ENCODE results near the gene MTMR2. TPM values are rescaled to one million over a fixed set of nuclear protein-coding genes. Genes with fewer than 3 reads are reported as not detected.
A peak's percentile ranks its signal among the peaks of the same experiment; 100 is the strongest.
"Not testable (repeated sequence)": the region's sequence is repeated elsewhere in the genome, so short reads cannot be mapped to it uniquely, and the experiment has no call there.

The MTMR2 gene
- total RNA-seq, 3 donors from 2014 or later (not counting 1 experiment from before 2014, with no cell fraction given) = 21.7 to 22.5 (median 21.8) TPM

DNA sequence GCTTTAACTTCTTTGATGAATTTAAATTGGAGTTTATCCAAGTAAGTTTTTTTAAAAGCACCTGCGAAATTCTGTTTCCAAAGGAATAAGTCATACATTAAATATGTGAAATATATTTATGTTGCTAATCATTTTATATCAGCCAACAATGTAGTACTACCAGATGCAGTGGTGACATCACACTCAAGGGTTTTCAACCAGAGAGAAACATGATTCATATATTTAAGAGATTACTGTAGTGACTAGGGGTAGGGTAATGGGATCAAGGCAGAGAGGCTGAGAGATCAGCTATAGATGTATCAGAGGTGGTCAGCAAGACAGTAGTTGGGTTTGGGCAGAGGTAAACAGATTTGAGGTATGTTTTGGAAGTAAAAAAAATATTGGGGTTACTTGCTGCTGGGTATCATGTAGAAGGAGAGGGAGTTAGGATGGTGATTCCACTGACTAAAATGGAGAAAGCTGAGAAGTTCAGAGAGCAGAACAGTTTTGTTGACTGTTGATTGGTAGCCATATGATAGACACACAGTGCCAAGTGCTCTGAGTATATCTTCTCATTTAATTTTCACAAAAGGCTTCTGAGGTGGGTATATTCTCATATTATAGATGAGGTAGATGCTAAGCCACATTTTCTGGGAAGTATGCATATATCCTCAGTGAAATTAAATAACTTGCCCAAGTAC, 94.2 kb downstream of the MTMR2 start:
- intact Hi-C loops (cut with micrococcal nuclease) = no loop called here
- peaks cover 17% of the 10 kb centered on the region for H3K36me3 Mint-ChIP-seq

DNA sequence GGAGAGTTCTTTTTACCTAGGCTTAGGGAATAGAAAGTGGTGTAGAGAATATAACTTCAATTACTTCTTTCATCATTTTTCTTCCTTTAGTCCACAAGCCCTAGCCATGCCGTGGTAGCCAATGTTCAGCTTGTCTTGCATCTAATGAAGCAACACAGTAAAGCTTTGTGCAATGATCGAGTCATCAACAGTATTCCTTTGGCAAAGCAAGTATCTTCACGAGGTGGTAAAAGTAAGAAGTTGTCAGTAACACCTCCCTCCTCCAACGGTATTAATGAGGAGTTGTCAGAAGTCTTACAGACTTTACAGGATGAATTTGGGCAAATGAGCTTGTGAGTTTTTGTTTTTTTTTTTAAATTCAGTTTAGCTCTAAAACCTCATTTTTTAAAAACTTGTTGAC, 96.2 kb downstream of the MTMR2 start:
- Histone ChIP-seq H3K27me3 (ENCODE audit: control insufficient read depth, insufficient read depth, low read length) (no peaks in the 10 kb centered on the region), H3K36me3 (ENCODE audit: control insufficient read depth, insufficient read depth, low read length) (peaks cover 63% of the 10 kb centered on the region), H3K4me1 (ENCODE audit: control insufficient read depth, insufficient read depth, low read length) (no peaks in the 10 kb centered on the region), H3K27ac (ENCODE audit: low read length) (no peak overlapping the region), H3K4me3 (ENCODE audit: low read length) (no peak overlapping the region), H3K9me3 (ENCODE audit: control insufficient read depth, insufficient read depth, low read length) (no peaks in the 10 kb centered on the region)
- Mint-ChIP-seq H3K27me3 (ENCODE audit: low read depth in 2 of 2) (no peaks in the 10 kb centered on the region), H3K9me3 (no peaks in the 10 kb centered on the region), H3K4me1 (peaks cover 0 to under 1% of the 10 kb centered on the region in 2 donors), H3K36me3 (peaks cover 13% of the 10 kb centered on the region), H3K4me3 (no peak overlapping the region), H3K27ac (no peak overlapping the region)
- ATAC-seq = no peak
- no peak for DNase-seq
- intact Hi-C loops (cut with micrococcal nuclease) = no loop called here
- WGBS (ENCODE audit: insufficient coverage) = 97% methylated on average over 3 of the region's 4 CpGs
- TF ChIP-seq, protein P1, sequence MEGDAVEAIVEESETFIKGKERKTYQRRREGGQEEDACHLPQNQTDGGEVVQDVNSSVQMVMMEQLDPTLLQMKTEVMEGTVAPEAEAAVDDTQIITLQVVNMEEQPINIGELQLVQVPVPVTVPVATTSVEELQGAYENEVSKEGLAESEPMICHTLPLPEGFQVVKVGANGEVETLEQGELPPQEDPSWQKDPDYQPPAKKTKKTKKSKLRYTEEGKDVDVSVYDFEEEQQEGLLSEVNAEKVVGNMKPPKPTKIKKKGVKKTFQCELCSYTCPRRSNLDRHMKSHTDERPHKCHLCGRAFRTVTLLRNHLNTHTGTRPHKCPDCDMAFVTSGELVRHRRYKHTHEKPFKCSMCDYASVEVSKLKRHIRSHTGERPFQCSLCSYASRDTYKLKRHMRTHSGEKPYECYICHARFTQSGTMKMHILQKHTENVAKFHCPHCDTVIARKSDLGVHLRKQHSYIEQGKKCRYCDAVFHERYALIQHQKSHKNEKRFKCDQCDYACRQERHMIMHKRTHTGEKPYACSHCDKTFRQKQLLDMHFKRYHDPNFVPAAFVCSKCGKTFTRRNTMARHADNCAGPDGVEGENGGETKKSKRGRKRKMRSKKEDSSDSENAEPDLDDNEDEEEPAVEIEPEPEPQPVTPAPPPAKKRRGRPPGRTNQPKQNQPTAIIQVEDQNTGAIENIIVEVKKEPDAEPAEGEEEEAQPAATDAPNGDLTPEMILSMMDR (IDR thresholded peaks at IDR 0.05) = no peak

More for the DNA sequence above, 94.2 kb downstream of the MTMR2 start:
- no peaks in the 10 kb centered on the region for H3K27me3 Mint-ChIP-seq (ENCODE audit: low read depth in 2 of 2)
- H3K4me3 Mint-ChIP-seq = no peak overlapping the region
- TF ChIP-seq, protein P1 (IDR thresholded peaks at IDR 0.05) = no peak
- Histone ChIP-seq H3K27ac (ENCODE audit: low read length) (no peak overlapping the region), H3K27me3 (ENCODE audit: control insufficient read depth, insufficient read depth, low read length) (no peaks in the 10 kb centered on the region), H3K4me3 (ENCODE audit: low read length) (no peak overlapping the region), H3K9me3 (ENCODE audit: control insufficient read depth, insufficient read depth, low read length) (no peaks in the 10 kb centered on the region), H3K4me1 (ENCODE audit: control insufficient read depth, insufficient read depth, low read length) (no peaks in the 10 kb centered on the region), H3K36me3 (ENCODE audit: control insufficient read depth, insufficient read depth, low read length) (peaks cover 75% of the 10 kb centered on the region)
- no peak for DNase-seq
- no peaks in the 10 kb centered on the region for H3K4me1 Mint-ChIP-seq
- H3K9me3 Mint-ChIP-seq = no peaks in the 10 kb centered on the region
- H3K27ac Mint-ChIP-seq = peak overlapping the region in 1 of 2 donors; percentile 5
- ATAC-seq = no peak
- WGBS (ENCODE audit: insufficient coverage) = no CpG with 5 or more reads among the region's 1 CpG

DNA sequence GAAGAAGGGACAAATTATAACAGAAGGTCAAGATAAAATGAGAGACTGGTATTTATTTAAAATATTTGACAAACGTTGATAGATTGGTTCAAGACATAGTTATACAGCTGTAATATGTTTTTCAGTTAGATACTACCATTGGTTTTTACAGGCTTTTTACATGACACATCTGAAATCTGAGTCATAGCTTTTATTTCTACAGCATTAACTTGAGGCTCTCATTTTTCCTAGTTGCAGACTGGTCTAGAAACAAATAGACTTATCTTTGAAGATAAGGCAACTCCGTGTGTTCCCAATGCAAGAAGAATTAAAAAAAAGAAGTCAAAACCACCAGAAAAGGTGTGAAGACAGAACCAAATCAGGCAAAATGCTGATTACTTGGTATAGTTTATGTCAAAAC, 102.3 kb downstream of the MTMR2 start:
- Histone ChIP-seq H3K27ac (ENCODE audit: low read length) (no peak overlapping the region), H3K4me1 (ENCODE audit: control insufficient read depth, insufficient read depth, low read length) (no peaks in the 10 kb centered on the region), H3K4me3 (ENCODE audit: low read length) (no peak overlapping the region), H3K9me3 (ENCODE audit: control insufficient read depth, insufficient read depth, low read length) (no peaks in the 10 kb centered on the region), H3K36me3 (ENCODE audit: control insufficient read depth, insufficient read depth, low read length) (peaks cover 35% of the 10 kb centered on the region), H3K27me3 (ENCODE audit: control insufficient read depth, insufficient read depth, low read length) (no peaks in the 10 kb centered on the region)
- intact Hi-C loops (cut with micrococcal nuclease) = no loop called here
- Mint-ChIP-seq H3K4me3 (no peak overlapping the region), H3K9me3 (no peaks in the 10 kb centered on the region), H3K4me1 (peaks cover 0 to 5% of the 10 kb centered on the region in 2 donors), H3K27ac (peak overlapping the region; percentile 42 to 59), H3K27me3 (ENCODE audit: low read depth in 2 of 2) (no peaks in the 10 kb centered on the region), H3K36me3 (peaks cover 19% of the 10 kb centered on the region)
- ATAC-seq = no peak
- TF ChIP-seq, protein P1 (IDR thresholded peaks at IDR 0.05) = no peak
- WGBS (ENCODE audit: insufficient coverage) = 93% methylated on average over 1 of the region's 2 CpGs
- no peak for DNase-seq

DNA sequence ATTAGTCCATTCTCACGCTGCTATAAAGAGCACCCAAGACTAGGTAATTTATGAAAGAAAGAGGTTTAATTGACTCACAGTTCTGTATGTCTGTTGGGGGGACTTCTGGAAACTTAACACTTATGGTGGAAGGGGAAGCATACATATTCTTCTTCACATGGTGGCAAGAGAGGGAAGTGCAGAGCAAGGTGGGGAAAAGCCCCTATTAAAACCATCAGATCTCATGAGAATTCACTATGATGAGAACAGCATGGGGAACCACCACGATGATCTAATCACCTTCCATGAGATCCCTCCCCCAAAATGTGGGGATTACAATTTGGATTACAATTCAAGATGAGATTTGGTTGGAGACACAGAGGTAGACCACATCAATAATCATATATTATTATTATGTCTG, 107.9 kb downstream of the MTMR2 start:
- intact Hi-C loops (cut with micrococcal nuclease) = no loop called here
- no peaks in the 10 kb centered on the region for H3K27me3 Mint-ChIP-seq (ENCODE audit: low read depth in 2 of 2)
- 88% methylated on average over 1 of the region's 2 CpGs for WGBS (ENCODE audit: insufficient coverage)

DNA sequence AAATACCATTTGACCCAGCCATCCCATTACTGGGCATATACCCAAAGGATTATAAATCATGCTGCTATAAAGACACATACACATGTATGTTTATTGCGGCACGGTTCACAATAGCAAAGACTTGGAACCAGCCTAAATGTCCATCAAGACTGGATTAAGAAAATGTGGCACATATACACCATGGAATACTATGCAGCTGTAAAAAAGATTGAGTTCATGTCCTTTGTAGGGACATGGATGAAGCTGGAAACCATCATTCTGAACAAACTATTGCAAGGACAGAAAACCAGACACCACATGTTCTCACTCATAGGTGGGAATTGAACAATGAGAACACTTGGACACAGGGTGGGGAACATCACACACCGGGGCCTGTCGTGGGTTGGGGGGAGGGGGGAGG, 112.9 kb downstream of the MTMR2 start:
- intact Hi-C loops (cut with micrococcal nuclease) = not testable (repeated sequence)
- 91% methylated on average over 4 of the region's 4 CpGs for WGBS (ENCODE audit: insufficient coverage)

More for the DNA sequence above, 107.9 kb downstream of the MTMR2 start:
- no peaks in the 10 kb centered on the region for H3K4me1 Mint-ChIP-seq
- Histone ChIP-seq H3K4me1 (ENCODE audit: control insufficient read depth, insufficient read depth, low read length) (no peaks in the 10 kb centered on the region), H3K4me3 (ENCODE audit: low read length) (no peak overlapping the region), H3K27me3 (ENCODE audit: control insufficient read depth, insufficient read depth, low read length) (no peaks in the 10 kb centered on the region), H3K36me3 (ENCODE audit: control insufficient read depth, insufficient read depth, low read length) (peaks cover 18% of the 10 kb centered on the region), H3K27ac (ENCODE audit: low read length) (no peak overlapping the region), H3K9me3 (ENCODE audit: control insufficient read depth, insufficient read depth, low read length) (no peaks in the 10 kb centered on the region)
- peaks cover 19% of the 10 kb centered on the region for H3K36me3 Mint-ChIP-seq
- no peak overlapping the region for H3K4me3 Mint-ChIP-seq
- TF ChIP-seq, protein P1 (IDR thresholded peaks at IDR 0.05) = no peak
- no peaks in the 10 kb centered on the region for H3K9me3 Mint-ChIP-seq
- DNase-seq (no peak), ATAC-seq (no peak)
- peak overlapping the region in 1 of 2 donors; percentile 29 for H3K27ac Mint-ChIP-seq

More for the DNA sequence above, 112.9 kb downstream of the MTMR2 start:
- not testable (repeated sequence) for H3K4me3 Mint-ChIP-seq; DNase-seq; H3K27me3 Mint-ChIP-seq (ENCODE audit: low read depth in 2 of 2); H3K4me1 ChIP-seq (ENCODE audit: control insufficient read depth, insufficient read depth, low read length); H3K4me1 Mint-ChIP-seq; H3K9me3 Mint-ChIP-seq; H3K9me3 ChIP-seq (ENCODE audit: control insufficient read depth, insufficient read depth, low read length); H3K36me3 ChIP-seq (ENCODE audit: control insufficient read depth, insufficient read depth, low read length); H3K27ac ChIP-seq (ENCODE audit: low read length); H3K4me3 ChIP-seq (ENCODE audit: low read length); ATAC-seq; H3K27me3 ChIP-seq (ENCODE audit: control insufficient read depth, insufficient read depth, low read length); H3K27ac Mint-ChIP-seq; H3K36me3 Mint-ChIP-seq

Data from natural killer cell (primary cell).